ENCODE data around the gene SORCS1.

SORCS1 gene

DNA sequence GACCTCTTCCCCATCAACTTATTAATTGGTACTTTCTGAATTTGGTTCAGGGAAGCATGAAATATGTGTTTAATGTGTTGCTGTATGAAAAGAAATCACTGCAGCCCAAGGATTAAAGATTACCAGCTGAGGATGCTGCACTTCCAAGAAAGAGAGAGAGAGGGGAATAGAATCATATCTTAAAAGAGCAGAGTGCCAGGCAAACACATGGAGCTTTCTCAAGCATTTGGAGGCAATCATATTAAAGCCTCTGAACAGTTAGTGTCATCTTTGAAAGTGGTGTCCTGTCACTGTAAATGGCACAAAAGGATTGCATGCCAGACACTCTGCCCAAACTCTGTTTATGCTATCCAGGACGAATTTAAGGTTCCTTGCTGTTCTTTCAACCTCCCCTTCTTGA, 386.7 kb downstream of the SORCS1 start:
- no peak overlapping the region for H3K27ac ChIP-seq (ENCODE audit: low read depth, low read length)

DNA sequence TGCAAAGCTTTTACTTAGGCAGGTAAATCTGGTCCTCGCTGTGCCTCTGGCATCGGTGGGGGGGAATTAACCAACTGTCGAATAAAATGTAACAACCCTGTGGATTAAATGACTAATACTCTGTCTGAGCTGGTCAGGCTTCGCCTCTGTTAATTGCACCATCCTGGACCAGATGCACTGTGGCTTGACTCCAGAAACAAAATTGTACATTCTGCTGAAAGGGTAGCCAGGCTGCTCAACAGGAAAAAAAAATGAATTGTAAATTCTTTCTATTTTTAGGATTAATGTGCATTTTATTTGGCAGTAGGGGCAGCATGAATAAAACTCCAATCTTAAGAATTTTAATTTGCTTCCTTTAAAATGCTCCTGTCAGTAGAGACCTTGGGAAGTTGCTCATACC, 389.4 kb downstream of the SORCS1 start:
- Histone ChIP-seq H3K4me1 (ENCODE audit: control insufficient read depth, low read length) (no peaks in the 10 kb centered on the region), H3K79me2 (ENCODE audit: control insufficient read depth, low read length) (no peaks in the 10 kb centered on the region), H3K4me3 (ENCODE audit: low read length) (no peak overlapping the region), H3K27me3 (ENCODE audit: control insufficient read depth, low read length) (no peaks in the 10 kb centered on the region), H3K36me3 (ENCODE audit: control insufficient read depth, low read length) (no peaks in the 10 kb centered on the region), H3K4me2 (ENCODE audit: low read length) (no peak overlapping the region), H3K9me3 (ENCODE audit: control insufficient read depth, insufficient read depth, low read length) (no peaks in the 10 kb centered on the region), H3F3A (ENCODE audit: control insufficient read depth, insufficient read depth) (no peaks in the 10 kb centered on the region), H4K20me1 (ENCODE audit: control insufficient read depth, insufficient read depth, low read depth, low read length) (no peaks in the 10 kb centered on the region), H3K27ac (ENCODE audit: low read depth, low read length) (no peak overlapping the region), H3K9me2 (replicated peaks; ENCODE audit: control insufficient read depth, low read length) (no peaks in the 10 kb centered on the region)
- TF ChIP-seq EZH2phosphoT487 (IDR thresholded peaks at IDR 0.05; ENCODE audit: borderline replicate concordance, low read length) = no peak
- TF ChIP-seq, protein P1, sequence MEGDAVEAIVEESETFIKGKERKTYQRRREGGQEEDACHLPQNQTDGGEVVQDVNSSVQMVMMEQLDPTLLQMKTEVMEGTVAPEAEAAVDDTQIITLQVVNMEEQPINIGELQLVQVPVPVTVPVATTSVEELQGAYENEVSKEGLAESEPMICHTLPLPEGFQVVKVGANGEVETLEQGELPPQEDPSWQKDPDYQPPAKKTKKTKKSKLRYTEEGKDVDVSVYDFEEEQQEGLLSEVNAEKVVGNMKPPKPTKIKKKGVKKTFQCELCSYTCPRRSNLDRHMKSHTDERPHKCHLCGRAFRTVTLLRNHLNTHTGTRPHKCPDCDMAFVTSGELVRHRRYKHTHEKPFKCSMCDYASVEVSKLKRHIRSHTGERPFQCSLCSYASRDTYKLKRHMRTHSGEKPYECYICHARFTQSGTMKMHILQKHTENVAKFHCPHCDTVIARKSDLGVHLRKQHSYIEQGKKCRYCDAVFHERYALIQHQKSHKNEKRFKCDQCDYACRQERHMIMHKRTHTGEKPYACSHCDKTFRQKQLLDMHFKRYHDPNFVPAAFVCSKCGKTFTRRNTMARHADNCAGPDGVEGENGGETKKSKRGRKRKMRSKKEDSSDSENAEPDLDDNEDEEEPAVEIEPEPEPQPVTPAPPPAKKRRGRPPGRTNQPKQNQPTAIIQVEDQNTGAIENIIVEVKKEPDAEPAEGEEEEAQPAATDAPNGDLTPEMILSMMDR (IDR thresholded peaks at IDR 0.05; ENCODE audit: low read depth, low read length, poor library complexity, severe bottlenecking) = no peak

More for the DNA sequence above, 386.7 kb downstream of the SORCS1 start:
- Histone ChIP-seq H3F3A (ENCODE audit: control insufficient read depth, insufficient read depth) (no peaks in the 10 kb centered on the region), H3K4me1 (ENCODE audit: control insufficient read depth, low read length) (no peaks in the 10 kb centered on the region), H3K79me2 (ENCODE audit: control insufficient read depth, low read length) (no peaks in the 10 kb centered on the region), H4K20me1 (ENCODE audit: control insufficient read depth, insufficient read depth, low read depth, low read length) (no peaks in the 10 kb centered on the region), H3K36me3 (ENCODE audit: control insufficient read depth, low read length) (no peaks in the 10 kb centered on the region), H3K4me3 (ENCODE audit: low read length) (no peak overlapping the region), H3K9me2 (replicated peaks; ENCODE audit: control insufficient read depth, low read length) (no peaks in the 10 kb centered on the region), H3K27me3 (ENCODE audit: control insufficient read depth, low read length) (no peaks in the 10 kb centered on the region), H3K4me2 (ENCODE audit: low read length) (no peak overlapping the region), H3K9me3 (ENCODE audit: control insufficient read depth, insufficient read depth, low read length) (no peaks in the 10 kb centered on the region)
- TF ChIP-seq, protein P1 (IDR thresholded peaks at IDR 0.05; ENCODE audit: low read depth, low read length, poor library complexity, severe bottlenecking) = no peak
- TF ChIP-seq EZH2phosphoT487 (IDR thresholded peaks at IDR 0.05; ENCODE audit: borderline replicate concordance, low read length) = no peak

DNA sequence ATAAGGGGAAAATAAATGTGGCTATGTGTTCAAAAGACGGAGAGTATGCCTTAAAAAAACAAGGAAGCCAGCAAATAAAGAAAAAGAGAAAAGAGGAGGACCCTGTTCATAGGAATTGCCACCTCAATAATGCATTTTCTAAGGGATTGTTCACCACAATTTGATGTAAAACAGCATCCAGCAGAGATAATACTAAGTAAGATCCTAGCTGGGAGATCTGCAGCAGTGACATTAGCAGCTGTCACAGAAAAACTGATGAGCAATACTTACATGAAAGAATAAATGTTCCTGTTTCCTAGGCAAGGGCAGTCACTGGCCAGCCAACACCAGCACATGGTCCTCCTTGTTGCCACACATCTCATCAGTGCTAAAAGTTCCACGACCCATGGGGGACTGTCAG, 391.5 kb downstream of the SORCS1 start:
- no peaks in the 10 kb centered on the region for H3K79me2 ChIP-seq (ENCODE audit: control insufficient read depth, low read length)
- no peak overlapping the region for H3K4me3 ChIP-seq (ENCODE audit: low read length)
- H3K9me3 ChIP-seq (ENCODE audit: control insufficient read depth, insufficient read depth, low read length) = no peaks in the 10 kb centered on the region
- H4K20me1 ChIP-seq (ENCODE audit: control insufficient read depth, insufficient read depth, low read depth, low read length) = no peaks in the 10 kb centered on the region
- no peak overlapping the region for H3K4me2 ChIP-seq (ENCODE audit: low read length)
- H3K4me1 ChIP-seq (ENCODE audit: control insufficient read depth, low read length) = no peaks in the 10 kb centered on the region
- no peaks in the 10 kb centered on the region for H3F3A ChIP-seq (ENCODE audit: control insufficient read depth, insufficient read depth)
- no peaks in the 10 kb centered on the region for H3K9me2 ChIP-seq (replicated peaks; ENCODE audit: control insufficient read depth, low read length)
- H3K36me3 ChIP-seq (ENCODE audit: control insufficient read depth, low read length) = no peaks in the 10 kb centered on the region
- no peak overlapping the region for H3K27ac ChIP-seq (ENCODE audit: low read depth, low read length)
- TF ChIP-seq, protein P1 (IDR thresholded peaks at IDR 0.05; ENCODE audit: low read depth, low read length, poor library complexity, severe bottlenecking) = no peak
- TF ChIP-seq EZH2phosphoT487 (IDR thresholded peaks at IDR 0.05; ENCODE audit: borderline replicate concordance, low read length) = no peak
- no peaks in the 10 kb centered on the region for H3K27me3 ChIP-seq (ENCODE audit: control insufficient read depth, low read length)

DNA sequence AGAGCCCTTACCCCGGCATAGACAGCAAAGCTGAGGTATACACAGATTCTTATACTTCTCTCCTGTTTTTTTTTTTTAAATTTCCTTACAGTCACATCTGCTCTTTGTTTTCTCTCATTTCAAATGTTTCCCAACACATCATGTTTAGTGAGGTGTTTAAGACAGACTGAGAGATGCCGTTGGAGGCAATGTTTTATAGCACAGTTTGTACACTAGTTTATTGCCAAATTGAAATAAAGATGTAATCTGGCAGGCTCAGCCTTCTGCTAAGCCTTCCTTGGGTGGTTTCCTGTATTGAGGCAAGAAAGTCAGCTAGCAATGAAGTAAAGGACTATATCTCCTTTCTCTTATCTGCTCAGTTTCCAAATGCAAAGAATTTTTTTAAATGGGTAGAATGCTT, 393.4 kb downstream of the SORCS1 start:
- Histone ChIP-seq H3K27me3 (ENCODE audit: control insufficient read depth, low read length) (no peaks in the 10 kb centered on the region), H3K4me2 (ENCODE audit: low read length) (no peak overlapping the region), H3K9me2 (replicated peaks; ENCODE audit: control insufficient read depth, low read length) (no peaks in the 10 kb centered on the region), H3K4me1 (ENCODE audit: control insufficient read depth, low read length) (no peaks in the 10 kb centered on the region), H3F3A (ENCODE audit: control insufficient read depth, insufficient read depth) (no peaks in the 10 kb centered on the region), H4K20me1 (ENCODE audit: control insufficient read depth, insufficient read depth, low read depth, low read length) (no peaks in the 10 kb centered on the region), H3K79me2 (ENCODE audit: control insufficient read depth, low read length) (no peaks in the 10 kb centered on the region), H3K4me3 (ENCODE audit: low read length) (no peak overlapping the region), H3K9me3 (ENCODE audit: control insufficient read depth, insufficient read depth, low read length) (no peaks in the 10 kb centered on the region), H3K36me3 (ENCODE audit: control insufficient read depth, low read length) (no peaks in the 10 kb centered on the region), H3K27ac (ENCODE audit: low read depth, low read length) (no peak overlapping the region)
- TF ChIP-seq EZH2phosphoT487 (IDR thresholded peaks at IDR 0.05; ENCODE audit: borderline replicate concordance, low read length) = no peak
- TF ChIP-seq, protein P1 (IDR thresholded peaks at IDR 0.05; ENCODE audit: low read depth, low read length, poor library complexity, severe bottlenecking) = no peak
